ENCODE results near the gene FAS.
"Not testable (repeated sequence)": the region's sequence is repeated elsewhere in the genome, so short reads cannot be mapped to it uniquely, and the experiment has no call there.

FAS gene

GRCh38 chr10:88994019-88994418 is 3.4 kb downstream of the FAS start:
- DNase-seq: no peak

- no peak for DNase-seq
These were observed 4.7 kb downstream of the FAS start for GRCh38 chr10:88995156-88995876.

GRCh38 chr10:88996927-88997326 is 6.3 kb downstream of the FAS start:
- DNase-seq: no peak

- DNase-seq: no peak
These were observed 9.0 kb downstream of the FAS start for GRCh38 chr10:88999625-89000024.

- DNase-seq: no peak
These were observed 10.6 kb downstream of the FAS start for GRCh38 chr10:89001024-89001728.

- no peak for DNase-seq
These were observed 11.1 kb downstream of the FAS start for GRCh38 chr10:89001729-89002072.

- DNase-seq: no peak
These were observed 11.8 kb downstream of the FAS start for GRCh38 chr10:89002226-89002978.

- no peak for DNase-seq
These were observed 12.7 kb downstream of the FAS start for GRCh38 chr10:89003344-89003743.

GRCh38 chr10:89007129-89007893 is 16.7 kb downstream of the FAS start:
- no peak for DNase-seq

GRCh38 chr10:89018700-89019346 is 28.2 kb downstream of the FAS start:
- not testable (repeated sequence) for DNase-seq

GRCh38 chr10:89019569-89020327 is 29.1 kb downstream of the FAS start:
- no peak for DNase-seq

- DNase-seq: not testable (repeated sequence)
These were observed 30.9 kb downstream of the FAS start for GRCh38 chr10:89021526-89021925.

- no peak for DNase-seq
These were observed 32.1 kb downstream of the FAS start for GRCh38 chr10:89022734-89023133.

- no peak for DNase-seq
These were observed 34.9 kb downstream of the FAS start for GRCh38 chr10:89025453-89025852.

- no peak for DNase-seq
These were observed 38.6 kb downstream of the FAS start for GRCh38 chr10:89029181-89029580.

GRCh38 chr10:89029785-89030437 is 39.3 kb downstream of the FAS start:
- DNase-seq: peak; percentile 73

- DNase-seq: no peak
These were observed 40.2 kb downstream of the FAS start for GRCh38 chr10:89030791-89031190.

GRCh38 chr10:89032141-89032891 is 41.7 kb downstream of the FAS start:
- no peak for DNase-seq

GRCh38 chr10:89035461-89035860 is 44.9 kb downstream of the FAS start:
- no peak for DNase-seq

- DNase-seq: no peak
These were observed 46.5 kb downstream of the FAS start for GRCh38 chr10:89037096-89037495.

Measured in right forelimb (tissue), 1 donor.